Stimulated activated CD8-positive, alpha-beta memory T cell treated with anti-CD3 and anti-CD28 coated beads, Interleukin-4, amount 100 ng/mL, for 24 hours (primary cell): ENCODE results near the gene ALPI.

ENCODE experiments used
- DNase-seq: peaks from one replicate; pipeline ENCODE4 v3.0.0-alpha.2; 2020; ENCODE audit warnings: low read depth

Gene ALPI

DNA sequence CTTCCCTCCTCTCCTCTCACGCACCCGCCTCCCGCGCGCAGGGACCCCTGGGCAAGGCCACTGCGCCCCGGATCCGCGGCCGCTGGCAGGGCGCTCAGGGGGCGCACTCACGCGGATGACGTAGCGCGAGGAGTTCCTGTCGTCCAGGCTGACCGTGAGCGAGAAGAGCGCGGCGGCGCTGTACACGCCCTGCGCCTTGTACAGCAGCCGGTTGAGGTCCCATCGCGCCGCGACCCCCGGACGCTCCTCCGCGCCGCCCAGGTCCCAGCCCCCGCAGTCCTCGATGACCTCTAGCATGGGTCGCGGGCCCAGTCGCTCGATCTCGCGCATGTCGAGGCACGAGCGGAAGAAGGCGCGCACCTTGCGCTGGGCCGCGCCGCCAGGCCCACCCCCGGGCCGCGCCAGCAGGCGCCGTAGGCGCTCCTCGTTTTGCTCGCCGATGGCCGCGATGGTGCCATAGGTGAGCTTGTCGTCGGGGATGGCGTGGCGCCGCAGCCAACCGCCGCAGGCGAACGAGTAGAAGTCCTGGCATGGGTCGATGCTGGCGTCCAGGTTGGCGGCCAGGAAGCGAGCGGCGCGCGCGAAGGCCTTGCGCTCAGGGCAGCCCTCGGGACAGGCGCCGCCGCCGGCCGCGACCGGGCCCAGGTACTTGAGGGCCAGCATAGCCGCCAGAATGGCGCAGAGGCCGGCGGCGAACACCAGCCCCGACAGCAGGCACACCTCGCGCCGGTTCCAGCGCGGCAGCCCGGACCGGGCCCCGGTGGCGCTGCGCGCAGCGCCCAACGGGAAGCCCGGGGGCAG lies 30.0 kb downstream of the ALPI start:
- no peak for DNase-seq

DNA sequence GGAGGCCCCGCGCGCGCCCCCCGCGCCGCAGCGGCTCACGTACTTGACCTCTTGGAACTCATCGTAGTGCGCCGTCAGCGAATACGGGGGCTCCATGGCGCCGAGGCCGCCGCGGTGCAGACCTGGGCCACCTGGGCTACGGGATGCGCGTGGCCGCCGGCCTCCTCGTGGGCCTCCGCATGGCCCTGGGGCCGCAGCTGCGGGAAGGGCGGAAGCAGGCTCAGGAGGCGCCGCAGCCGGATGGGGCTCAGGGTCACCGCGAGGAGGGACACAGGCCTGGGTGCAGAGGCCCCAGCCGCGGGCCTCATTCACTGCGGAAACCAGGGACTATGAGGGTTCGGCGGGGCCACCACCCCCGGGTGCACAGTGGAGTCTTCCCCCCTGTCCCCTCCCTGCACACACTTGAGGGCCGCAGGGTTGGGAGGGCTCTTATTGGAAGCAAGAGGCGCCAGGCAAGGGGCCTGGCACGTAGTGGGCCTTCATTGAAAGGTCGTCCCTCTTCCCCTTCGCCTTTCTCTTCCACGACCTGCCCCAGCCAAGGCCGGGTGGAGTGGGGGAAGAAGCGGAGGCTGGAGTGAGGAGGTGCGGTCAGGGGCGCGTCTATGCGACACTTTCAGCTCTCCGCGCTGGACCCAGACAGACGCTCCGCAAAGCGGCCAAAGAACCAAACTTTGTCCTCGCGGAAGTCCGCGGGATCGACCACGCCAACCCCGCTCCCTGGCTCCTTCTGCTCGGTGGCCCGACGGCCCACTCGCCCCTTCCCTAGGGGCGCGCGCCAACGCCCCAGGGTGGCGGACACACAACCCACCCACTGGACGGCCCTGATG lies 30.8 kb downstream of the ALPI start:
- DNase-seq: no peak

DNA sequence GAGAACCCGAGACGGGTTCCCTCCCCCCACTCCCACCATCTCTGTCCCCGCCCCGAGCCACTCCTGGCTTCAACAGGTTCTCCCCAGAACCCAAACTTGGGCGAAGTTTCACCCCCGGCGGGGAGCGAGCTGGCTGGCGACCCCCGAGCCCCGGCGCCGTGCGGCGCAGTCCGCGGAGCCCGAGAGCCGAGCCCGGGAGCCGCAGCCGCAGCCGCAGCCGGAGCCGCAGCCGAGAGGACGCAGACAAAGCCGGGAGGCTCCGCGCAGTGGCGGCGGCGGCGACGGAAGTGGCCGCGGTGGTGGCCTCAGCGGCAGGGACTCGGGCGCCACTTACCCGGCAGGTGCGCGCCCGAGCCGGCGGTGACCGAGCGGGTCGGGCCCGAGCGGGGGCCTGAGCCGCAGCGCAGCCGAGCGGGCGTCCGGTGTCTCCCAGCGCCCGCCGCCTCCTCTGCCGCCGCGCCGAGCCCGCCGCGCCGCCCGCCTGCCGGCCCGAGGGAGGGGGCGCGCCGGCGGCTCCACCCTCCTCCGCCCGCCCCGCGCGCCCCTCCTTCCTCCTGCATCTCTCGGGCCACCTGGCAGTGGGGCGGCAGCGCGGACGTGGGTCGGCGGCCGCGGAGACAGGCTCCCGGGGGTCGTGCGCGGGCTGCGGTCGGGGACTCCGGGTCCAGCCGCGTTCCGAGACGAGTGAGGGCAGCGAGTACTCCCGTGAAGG lies 31.6 kb downstream of the ALPI start, which contains the start of gene ECEL1:
Gene ECEL1, minus strand, starts transcription at position 450 of the 712 bp plus-strand sequence. CDS start 1,181 bp downstream, outside the sequence.
- no peak for DNase-seq

DNA sequence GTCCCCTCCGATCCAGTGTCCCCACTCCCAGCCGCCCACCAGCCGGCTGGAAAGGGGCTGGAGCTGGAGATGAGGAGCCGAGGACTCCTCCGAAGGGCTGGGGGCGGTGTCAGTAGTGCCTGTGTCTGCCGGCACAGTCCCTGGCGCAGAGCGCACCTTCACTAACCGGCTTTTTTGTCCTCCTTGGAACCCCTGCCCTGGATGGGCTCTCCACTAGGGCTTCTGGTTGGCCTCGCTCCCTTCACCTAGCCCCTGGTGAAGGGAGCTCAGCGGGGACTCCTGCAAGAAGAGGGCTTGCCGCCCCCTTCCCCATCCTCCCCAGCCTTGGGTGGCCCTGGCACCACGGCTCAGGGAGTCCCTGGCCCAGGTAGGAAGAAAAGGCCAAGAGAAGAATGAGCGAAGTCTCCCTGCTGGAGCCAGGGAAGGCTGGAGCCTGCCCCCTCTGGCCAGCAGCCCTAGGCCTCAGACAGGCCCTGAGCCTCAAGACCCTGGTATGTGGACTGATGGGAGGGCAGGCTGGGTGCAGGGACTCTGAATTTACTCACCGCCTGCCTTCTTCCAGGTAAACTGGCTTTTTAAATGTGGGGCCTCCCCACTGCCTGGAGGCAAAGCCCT lies 32.3 kb downstream of the ALPI start:
- no peak for DNase-seq

DNA sequence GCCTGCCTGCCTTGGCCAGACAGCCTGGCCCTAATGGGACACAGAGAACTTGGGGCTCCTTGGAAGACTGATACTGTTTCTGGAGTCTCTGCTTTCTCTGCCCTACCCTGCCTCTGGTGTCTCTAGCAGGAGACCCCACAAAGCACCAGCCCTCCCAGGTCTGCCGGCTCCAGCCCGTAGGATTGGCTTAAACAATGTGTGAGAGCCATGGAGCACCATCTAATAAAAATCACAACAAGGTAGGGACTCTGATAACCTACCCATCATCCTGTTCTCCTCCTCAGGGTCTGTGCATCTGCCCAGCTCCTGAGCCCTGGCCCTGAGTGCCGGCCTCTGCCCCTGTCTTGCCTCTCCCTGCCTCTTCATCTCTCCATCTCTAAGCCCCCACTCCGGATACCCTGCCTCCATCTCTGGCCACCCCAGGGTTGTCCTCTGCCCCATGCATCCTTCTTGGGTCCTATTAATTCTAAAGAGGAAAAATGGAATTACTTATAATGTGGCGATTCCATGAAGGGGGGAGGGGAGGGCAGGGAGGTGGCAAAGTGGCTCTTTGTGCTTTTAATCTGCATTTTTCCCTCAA lies 32.9 kb downstream of the ALPI start:
- DNase-seq: no peak

DNA sequence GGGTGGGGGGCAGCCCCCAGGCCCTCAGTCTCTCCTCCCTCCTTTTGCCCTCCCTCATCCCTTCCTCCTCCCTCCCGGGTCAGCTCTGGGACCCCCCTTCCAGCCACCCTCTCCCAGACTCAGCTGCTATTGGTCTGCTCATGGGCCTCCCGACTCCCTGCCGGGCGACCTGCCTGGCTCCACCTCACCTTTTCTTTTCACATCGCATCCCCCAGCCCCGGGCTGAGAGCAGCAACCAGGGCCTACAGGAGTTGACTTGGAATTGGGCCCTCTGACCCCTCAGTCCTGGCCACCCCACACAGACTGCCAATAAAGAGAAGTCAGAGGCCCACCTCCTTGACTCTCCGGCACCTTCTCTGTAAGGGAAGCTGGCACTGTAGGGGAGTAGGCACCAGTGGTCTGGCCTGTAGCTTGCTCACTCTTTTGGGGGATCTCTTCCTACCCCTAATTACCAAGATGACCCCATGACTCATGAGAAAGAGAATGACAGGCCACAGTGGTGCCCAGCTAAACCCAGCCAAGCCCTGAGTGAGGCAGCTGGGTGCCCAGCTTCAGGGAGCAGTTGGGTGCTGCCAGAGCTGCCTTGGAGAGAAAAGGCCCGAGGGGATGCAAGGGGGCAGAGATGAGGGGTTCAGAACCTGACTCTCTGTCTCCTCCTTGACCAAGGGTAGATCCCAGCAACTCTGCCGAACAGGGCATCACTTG lies 33.7 kb downstream of the ALPI start:
- no peak for DNase-seq

DNA sequence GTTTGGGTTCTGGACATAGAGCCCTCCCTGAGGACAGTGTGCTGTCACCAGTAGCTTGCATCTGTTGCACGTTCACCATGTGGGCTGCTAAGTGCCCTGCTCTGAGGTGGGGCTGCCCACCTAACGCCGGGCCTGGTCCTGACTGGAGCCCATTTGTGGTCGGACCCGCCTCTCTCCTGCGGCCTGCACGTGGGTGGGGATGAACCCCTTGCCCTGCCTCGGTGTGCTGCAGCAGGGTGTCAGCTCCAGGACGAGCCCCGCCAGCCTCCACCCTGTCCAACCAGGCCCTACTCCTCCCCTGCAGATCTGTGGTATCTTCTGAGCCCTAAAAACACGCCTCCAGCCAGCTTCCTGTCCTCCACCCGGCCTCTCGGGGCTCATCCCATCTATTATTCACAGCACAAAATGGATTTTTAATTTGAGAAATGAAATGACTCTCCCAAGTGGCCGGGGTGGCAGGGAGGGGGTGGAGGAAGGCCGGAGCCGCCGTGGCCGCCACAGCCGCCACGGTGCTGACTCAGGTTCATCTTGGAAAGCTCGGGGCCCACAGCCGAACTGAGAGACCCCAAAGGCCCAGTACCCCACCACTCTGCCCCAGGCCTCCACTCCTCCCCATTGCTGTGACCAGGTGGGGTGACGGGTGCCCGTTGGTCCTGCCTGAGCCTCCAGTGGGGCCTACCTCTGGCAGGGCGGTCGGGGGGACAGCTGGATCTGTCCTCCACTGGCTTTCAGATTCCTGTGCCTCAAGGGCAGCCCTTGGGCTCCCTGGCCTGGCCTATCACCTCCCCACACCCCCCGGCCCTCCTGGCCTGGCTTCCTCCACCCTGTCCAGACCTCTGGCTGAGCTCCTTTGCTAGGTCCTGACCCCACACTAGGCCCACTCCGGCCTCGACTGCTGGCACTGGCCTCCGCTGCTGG lies 34.5 kb downstream of the ALPI start:
- DNase-seq: no peak

DNA sequence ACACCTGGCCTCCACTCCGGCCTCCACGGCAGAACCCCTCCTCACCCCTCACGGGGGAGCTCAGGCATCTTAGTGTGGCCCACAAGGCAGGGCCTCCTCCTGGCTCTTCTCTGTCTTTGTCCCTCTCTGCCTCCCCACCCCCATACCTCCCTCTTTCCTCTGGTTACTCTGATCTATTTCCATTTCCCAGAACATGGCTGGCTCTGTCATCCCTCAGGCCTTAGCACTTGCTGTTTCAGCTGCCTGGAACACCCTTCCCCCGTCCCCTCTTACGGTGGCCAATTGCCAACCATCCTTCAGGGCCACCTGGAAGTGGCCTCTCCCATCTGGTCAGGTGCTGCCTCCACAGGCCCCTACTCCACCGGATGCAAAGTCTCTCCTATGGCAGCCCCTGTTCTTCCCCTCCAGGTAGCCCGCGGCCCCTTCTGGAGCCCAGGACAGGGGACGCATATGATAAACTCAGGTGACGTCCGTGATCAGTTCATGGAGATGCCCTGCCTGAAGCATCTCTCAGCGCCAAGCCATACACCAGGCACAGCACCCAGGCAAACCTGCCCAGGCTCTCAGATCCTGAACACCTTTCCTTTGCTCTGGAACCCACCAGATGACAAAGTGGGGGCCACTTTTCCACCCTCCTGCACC lies 35.3 kb downstream of the ALPI start:
- DNase-seq: no peak

DNA sequence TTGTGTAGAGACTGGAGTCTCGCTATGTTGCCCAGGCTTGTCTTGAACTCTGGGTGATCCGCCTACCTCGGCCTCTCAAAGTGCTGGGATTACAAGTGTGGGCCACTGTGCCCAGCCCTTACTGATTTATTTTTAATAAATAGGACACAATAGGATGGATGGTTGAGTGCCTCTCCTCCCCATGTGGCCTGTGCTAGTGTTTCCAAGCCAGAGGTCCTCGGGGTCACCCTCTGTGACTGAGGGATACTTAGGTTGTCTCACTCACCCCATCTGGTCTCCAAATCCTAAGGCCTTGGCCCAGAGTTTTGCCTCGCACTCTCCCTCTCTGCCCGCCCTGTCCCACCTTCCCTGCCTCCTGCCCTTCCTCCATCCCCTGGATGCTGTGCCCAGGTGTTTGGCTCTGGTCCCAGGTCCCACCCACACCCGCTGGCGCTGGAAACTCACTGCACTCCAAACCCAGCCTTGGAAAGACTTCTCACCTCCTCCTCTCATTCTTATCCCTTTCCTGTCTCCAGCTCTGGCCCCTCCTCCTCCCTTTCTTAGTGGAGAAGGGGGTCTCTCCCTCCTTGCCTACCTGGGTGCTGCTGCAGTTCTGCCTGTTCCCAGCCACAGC lies 36.4 kb downstream of the ALPI start:
- DNase-seq: no peak

DNA sequence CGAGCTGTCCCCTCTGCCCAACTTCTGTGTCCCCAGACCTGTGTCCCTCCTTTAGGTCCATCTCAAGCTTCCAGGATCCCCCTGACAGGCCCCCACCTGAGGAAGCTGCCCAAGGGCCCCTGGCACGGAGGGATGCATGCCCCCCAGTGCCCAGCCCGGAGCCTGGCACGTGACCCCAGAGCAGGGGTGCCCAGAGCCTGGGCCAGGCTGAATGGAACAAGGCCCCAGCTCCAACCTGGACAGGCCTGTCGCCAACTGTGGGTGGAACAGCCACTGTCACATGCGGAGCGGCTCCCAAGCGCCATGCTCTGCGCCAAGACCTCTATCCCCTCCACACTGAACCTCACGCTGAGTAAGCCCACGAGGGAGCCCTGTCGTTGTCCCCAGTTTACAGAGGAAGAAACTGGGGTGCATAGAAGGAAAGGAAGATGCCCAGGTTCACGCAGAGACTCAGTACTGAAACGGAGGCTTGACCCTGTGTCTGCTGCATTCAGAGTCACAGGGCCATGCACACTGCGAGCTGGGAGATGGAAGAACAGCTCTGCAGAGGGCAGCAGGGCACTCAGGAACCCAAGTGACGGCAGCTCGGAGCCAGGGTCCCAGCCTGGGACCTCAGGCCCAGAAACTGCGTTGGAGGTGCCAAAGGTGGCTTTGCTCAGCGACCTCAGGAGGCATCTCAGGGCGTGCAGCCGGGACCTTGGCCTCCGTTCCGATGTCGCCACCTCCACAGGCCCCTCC lies 37.2 kb downstream of the ALPI start:
- no peak for DNase-seq

DNA sequence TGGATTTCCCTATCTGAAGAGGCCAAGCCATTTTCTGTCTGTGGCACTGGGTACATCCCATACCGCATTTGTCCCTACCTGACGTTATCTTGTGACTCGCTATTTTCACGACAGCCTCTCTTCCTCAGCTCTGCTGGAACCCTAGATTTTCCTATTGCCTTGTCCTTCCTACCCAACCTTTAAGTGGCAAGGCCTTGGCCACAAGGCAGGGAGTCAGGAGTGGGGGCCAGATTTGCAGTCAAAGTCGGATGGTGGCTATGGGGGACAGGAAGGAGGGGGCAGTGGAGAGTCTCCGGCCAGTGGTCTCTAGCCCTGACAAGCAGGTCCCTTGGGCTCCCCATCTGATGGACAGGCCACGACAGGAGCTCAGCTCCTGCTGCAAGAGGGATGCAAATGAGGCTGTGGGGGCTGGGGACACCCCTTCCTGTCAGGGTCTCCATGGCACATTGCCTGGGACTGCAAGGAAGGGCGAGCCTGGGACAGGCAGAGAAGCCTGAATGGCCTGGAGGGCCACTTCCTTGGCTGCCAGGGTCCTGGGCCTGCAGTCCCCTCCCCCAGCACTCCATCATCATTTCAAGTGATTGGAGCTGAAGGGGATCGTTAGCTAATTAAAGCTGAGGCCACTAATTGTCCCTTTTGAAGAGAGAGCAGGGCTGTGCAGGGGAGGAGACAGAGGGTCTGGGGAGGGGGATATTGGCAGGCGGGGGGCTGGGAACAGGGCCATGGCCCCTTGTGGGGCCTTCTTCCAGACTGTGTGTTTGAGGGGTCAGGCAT lies 37.9 kb downstream of the ALPI start:
- no peak for DNase-seq

DNA sequence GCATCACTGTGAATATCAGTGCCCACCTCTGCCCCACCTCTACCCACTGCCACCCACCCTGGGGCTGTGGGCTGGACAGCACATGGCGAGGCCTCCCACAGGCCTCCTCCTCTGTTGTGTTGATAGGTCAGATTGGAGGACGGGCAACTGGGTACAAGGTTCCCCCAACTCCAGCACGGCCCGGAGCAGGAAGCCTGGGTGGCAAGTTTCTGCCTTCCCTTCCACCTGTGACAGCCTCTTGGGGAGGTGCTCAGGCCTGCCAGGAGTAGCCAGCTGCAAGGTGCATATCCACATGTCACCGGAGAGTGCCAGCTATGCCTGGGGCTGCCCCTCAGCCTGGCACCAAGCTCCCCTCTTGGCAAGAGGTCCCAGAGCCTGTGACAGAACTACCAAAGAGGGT lies 38.6 kb downstream of the ALPI start:
- no peak for DNase-seq

DNA sequence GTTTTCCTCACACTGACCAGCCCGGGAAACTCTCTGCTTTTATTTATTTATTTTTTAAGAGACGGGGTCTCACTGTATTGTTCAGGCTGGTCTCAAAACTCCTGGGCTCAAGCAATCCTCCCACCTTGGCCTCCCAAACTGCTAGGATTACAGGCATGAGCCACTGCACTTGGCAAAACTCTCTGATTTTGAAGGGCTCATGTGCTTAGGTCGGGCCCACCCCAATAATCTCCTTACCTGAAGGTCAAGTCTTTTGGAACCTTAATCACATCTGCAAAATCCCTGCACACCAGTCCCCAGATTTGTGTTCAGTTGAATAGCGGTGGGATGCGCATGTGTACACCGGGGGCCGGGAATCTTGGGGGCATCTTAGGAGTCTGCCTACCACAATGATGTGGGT lies 39.3 kb downstream of the ALPI start:
- no peak for DNase-seq

DNA sequence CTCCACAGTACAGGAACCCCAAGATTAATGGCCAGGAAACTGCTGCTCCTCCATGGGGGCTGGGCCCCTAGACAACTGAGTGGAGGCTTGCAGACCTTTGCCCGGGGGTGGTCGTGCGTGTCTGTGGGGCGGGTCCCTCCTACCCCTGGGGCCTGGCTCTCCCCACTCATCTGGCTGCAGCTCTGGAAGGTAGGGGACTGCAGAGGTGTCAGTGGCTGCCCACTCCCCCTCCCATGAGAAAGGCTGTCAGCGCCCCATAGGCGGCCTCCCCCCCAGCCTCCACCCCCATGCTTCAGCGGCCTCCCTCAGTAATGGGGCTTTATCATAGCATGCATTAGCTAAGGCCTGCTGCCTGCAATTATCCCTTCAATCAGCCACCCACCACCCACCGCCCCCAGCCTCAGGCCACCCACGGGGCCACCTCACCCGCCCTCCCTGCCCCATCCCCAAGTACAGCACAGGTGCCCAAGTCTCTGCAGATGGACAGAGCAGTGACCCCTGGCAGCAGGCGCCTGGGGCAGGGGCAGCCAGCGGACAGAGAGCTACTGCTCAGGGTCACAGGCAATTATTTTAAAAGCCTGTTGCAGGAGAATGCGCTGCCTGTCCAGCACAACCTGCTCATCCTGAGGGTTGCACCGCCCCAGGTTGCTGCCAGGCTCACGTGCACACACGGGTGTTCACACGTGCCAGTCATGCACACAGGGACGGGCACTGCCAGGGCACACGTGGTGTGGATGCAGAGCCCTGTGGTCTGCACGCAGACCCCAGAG lies 40.7 kb downstream of the ALPI start:
- no peak for DNase-seq

DNA sequence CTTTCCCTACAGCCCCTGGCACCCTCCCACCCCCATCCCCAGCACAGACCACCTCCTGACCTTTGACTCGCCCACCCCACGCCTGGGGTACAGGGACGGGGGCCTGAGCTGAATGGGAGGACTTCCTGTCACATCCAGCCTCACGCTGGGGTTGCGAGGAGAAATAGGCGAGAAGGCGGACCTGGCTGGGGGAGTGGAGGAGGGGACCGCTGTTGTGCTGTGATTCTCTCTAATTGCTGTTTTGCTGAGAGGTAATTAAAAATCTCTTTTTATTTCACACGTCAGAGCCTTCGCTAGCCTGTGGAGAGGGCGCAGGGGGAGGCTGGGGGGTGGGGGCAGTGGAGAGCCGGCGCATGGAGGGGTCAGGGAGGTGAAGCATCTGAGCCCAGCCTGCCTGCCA lies 41.4 kb downstream of the ALPI start:
- no peak for DNase-seq

DNA sequence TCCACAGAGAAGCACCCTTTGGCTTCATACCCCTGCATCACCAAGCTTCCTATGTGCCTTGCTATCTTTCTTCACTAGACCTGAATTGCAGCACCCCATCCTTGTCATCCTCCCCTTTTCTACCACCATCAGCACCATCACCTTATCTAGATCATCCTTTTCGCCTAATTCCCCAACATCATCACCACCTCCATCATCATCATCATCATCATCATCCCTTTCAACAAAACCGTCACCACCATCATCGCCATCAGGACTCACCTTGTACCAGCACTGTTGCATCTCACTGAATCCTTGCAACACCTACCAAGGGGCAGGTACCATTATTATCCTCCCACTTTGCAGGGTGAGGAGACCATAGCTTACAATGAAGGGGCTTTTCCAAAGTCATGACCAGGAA lies 42.5 kb downstream of the ALPI start:
- DNase-seq: no peak

DNA sequence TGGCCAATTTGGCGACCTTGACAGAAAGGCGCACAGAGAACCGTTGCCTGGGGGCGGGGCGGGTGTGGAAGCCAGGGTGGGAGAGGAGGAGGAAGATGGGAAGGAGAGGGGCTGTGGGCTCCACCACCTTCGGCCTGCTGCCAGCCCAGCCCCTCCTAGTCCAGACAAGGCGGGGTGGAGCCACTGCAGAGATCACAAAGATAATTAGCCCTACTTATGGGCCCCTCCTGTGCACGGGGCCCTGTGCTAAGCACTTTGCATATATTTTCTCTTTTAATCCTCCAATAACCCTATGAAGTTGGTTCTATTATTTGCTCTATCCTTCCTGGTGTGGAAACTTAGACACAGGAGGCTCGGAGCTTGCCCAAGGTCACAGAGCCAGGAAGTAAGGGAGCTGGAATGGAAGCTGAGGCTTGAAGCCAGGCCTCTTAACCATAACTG lies 45.4 kb downstream of the ALPI start:
- DNase-seq: no peak
